ENCODE data around the gene CASP10.

Gene CASP10

DNA sequence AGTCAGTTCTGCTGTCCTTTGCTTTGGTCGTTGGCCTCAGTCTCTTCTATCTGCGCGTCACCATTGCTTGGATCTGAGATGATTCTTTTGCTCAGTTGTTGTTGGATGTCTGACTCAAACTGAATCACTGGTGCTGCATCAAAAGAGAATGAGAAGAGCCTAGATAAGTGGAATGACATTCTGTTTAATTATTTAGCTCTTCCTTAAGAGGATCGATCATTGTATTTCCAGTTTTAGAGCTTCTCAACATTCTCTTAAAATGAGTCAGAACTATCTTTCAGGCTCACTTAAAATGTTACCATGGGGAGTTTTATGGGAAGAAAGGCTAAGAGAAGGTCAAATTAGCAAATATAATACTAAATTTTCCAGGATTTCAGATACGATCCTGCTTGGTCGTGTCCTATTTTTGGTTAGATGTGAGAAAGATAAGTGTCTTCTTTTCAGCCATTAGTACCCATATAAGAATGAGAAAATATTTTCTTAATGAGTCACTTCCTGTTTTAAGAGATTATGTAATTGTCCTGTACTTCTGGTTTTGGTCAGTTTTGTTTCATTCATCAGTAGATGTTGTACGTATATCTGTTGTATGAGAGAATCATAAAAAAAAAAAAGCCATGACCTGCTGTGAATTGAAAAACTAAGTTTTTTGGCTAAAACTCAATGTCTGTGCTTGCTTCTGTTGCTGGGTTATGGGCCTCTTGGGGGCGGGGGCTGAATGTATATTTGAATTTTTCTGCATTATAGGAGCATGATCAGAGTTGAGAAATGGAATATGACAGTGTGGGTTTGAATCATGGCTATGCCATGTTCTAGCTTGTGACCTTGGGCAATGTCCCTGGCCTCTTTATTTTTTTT, 31.6 kb upstream of the CASP10 start:
- DNase-seq (ENCODE audit: low read depth) = no peak
- no peak overlapping the region for H3K4me3 ChIP-seq (ENCODE audit: low read depth, low read length)
- TF ChIP-seq, protein P1, sequence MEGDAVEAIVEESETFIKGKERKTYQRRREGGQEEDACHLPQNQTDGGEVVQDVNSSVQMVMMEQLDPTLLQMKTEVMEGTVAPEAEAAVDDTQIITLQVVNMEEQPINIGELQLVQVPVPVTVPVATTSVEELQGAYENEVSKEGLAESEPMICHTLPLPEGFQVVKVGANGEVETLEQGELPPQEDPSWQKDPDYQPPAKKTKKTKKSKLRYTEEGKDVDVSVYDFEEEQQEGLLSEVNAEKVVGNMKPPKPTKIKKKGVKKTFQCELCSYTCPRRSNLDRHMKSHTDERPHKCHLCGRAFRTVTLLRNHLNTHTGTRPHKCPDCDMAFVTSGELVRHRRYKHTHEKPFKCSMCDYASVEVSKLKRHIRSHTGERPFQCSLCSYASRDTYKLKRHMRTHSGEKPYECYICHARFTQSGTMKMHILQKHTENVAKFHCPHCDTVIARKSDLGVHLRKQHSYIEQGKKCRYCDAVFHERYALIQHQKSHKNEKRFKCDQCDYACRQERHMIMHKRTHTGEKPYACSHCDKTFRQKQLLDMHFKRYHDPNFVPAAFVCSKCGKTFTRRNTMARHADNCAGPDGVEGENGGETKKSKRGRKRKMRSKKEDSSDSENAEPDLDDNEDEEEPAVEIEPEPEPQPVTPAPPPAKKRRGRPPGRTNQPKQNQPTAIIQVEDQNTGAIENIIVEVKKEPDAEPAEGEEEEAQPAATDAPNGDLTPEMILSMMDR (IDR thresholded peaks at IDR 0.05; ENCODE audit: low read depth, low read length, missing control alignments) = no peak

DNA sequence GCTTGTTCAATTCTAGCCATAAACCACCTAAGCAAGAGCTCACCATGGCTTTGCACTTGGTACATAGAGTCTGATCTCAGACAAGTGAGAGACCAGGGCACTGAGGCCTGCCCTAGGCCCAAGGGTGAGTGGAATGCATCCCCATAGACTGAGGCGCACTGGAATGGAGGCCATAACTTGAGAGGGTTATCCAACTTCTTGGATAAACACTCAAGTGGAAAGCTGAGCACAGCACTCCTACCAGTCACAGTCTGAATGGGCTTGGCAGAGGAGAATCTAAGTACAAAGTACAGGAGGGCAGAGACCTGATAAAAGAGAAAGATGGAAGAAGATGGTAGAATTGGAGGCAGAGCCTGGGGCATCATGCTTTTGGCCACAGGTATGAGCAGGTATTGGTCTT, 30.4 kb upstream of the CASP10 start:
- H3K4me3 ChIP-seq (ENCODE audit: low read depth, low read length) = no peak overlapping the region
- TF ChIP-seq, protein P1 (IDR thresholded peaks at IDR 0.05; ENCODE audit: low read depth, low read length, missing control alignments) = no peak

DNA sequence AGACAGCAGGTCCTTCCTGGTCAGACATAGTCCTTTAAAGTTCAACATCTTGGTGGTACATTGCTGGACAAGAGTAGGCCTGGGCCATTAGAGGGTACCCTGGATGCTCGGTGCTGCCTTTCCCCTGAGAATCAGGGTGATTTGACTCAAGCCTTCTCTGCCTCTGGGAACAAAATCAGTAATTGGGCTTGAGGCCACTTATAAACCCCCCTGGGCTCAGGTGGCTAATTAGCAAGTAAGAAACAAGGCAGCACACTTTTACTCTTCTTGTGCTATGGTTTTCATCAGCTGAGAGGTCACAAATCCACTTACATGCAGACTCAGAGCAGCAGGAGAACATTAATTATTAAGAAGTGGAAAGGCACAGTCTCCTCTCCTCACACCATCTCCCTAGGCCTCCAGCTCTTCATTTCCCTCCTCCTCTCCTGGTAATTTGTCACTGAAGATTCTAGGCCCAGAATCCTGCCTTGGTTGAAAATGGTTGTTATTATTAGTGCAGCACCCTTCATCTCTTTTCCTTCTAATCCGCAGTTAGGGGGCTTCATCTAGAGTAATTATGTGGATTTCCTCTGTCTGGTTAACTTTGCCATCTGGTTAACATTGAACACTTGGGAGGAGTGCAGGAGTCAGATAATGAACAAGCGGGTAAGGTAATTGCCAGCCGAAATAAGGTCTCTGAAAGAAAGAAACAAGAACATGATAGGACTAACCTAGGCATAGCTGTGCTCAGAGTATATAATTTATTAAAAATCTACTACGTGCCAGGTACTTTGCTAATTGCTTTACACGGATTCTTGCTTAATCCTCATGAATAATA, 29.7 kb upstream of the CASP10 start:
- no peak for DNase-seq (ENCODE audit: low read depth)
- TF ChIP-seq, protein P1 (IDR thresholded peaks at IDR 0.05; ENCODE audit: low read depth, low read length, missing control alignments) = no peak
- no peak overlapping the region for H3K4me3 ChIP-seq (ENCODE audit: low read depth, low read length)

More for the DNA sequence above, 30.4 kb upstream of the CASP10 start:
- no peak for DNase-seq (ENCODE audit: low read depth)

DNA sequence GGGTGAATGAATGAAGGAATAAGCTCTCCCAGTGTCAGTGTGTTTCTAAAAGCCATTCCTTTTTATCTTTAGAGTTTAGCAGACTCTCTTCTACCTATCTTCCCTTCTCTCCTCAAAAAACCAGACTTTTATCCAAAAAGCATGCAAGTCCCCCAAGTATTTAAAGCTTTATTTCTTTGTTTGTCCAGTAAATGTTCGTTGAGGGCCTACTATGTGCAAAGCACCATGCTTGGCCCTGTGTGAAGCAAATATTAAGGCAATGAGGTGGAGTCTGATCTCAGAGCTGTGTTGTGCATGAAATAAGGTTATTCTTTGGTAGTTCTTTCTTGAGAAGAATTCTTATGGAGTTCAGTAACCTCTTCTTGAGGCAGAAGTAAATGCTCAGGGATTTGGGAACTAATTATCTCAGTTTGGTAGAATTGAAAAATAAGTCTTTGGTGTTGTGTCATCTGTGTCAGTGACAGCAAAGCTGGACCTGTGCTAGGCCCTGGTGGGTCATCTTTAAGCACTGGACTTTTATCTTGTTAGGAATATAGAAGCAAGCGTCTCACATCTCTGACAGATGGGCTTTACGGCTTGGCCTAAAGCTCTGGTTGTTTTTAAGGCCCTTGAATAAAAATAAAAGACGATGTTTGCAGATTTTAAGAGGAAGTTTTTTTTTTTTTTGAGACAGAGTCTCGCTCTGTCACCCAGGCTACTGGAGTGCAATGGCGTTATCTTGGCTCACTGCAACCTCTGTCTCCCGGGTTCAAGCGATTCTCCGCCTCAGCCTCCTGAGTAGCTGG, 28.1 kb upstream of the CASP10 start:
- DNase-seq (ENCODE audit: low read depth) = no peak
- TF ChIP-seq, protein P1 (IDR thresholded peaks at IDR 0.05; ENCODE audit: low read depth, low read length, missing control alignments) = no peak
- H3K4me3 ChIP-seq (ENCODE audit: low read depth, low read length) = no peak overlapping the region

DNA sequence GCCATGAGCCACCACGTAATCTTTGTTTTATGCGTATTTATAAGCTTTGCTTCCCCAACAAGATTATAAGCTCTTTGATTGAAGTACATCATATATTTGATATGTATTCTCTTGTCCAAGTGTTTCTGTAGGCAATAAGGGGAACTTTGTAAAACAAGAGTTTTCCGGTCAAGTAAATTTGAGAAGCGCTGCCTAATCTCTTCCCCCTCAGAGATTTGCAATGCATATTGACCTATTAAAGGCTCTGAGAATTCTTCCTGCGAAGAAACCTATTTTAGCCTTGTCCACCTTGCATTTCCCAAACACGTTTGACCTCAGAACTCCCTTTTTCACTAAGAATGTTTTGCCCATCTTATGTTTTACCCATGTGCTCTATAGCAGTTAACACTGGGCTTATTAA, 26.9 kb upstream of the CASP10 start:
- no peak for DNase-seq (ENCODE audit: low read depth)
- TF ChIP-seq, protein P1 (IDR thresholded peaks at IDR 0.05; ENCODE audit: low read depth, low read length, missing control alignments) = no peak
- no peak overlapping the region for H3K4me3 ChIP-seq (ENCODE audit: low read depth, low read length)

DNA sequence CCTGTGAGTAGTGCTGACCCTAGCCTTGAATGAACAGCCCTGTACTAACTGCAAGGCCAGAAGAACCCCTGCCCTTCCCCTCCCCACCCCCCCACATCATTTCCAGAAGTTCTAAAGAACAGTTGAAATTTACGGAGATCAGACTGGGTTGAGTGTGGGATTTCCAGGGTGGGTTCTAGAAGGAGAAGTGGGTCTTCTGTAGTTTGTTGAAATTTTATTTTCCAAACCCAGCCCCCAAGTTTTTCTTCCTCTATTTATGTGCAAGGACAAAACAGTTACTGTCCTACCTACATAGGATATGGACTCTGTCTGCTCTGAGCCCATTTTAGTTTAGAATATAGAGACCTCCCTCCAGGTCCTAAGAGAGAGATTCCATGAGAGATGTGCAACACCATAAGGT, 26.3 kb upstream of the CASP10 start:
- no peak overlapping the region for H3K4me3 ChIP-seq (ENCODE audit: low read depth, low read length)
- TF ChIP-seq, protein P1 (IDR thresholded peaks at IDR 0.05; ENCODE audit: low read depth, low read length, missing control alignments) = no peak
- no peak for DNase-seq (ENCODE audit: low read depth)

Measured in GM12864 (cell line).